ENCODE results near the gene MPZL2. TPM values are rescaled to one million over a fixed set of nuclear protein-coding genes. Genes with fewer than 3 reads are reported as not detected.

Gene MPZL2
- total RNA-seq, 1 donor from 2014 or later = 165 TPM

GRCh38 chr11:118277312-118277711 is 13.2 kb upstream of the MPZL2 start:
- no peaks in the 10 kb centered on the region for H3K27me3 ChIP-seq
- peaks cover 26% of the 10 kb centered on the region for H3K4me1 ChIP-seq
- TF ChIP-seq CTCF (IDR thresholded peaks at IDR 0.05) = no peak
- no peak for TF ChIP-seq POLR2A (IDR thresholded peaks at IDR 0.05)
- TF ChIP-seq POLR2AphosphoS5 (IDR thresholded peaks at IDR 0.05; ENCODE audit: insufficient read depth in 1 of 2, low read depth in 1 of 2) = peak in 1 of 2 donors; percentile 86
- no peak overlapping the region for H3K4me3 ChIP-seq
- no peak for DNase-seq (ENCODE audit: extremely low spot score in 2 of 2)
- no peaks in the 10 kb centered on the region for H3K9me3 ChIP-seq
- H3K36me3 ChIP-seq = no peaks in the 10 kb centered on the region
- H3K27ac ChIP-seq = peak overlapping the region; percentile 53
- intact Hi-C loops (cut with DNase I) = no loop called here

GRCh38 chr11:118276422-118276821 is 12.3 kb upstream of the MPZL2 start:
- no peak for DNase-seq (ENCODE audit: extremely low spot score in 2 of 2)
- peak in 1 of 2 donors; percentile 17 for TF ChIP-seq POLR2AphosphoS5 (IDR thresholded peaks at IDR 0.05; ENCODE audit: insufficient read depth in 1 of 2, low read depth in 1 of 2)
- TF ChIP-seq POLR2A (IDR thresholded peaks at IDR 0.05) = no peak
- H3K4me3 ChIP-seq = no peak overlapping the region
- peaks cover 26% of the 10 kb centered on the region for H3K4me1 ChIP-seq
- intact Hi-C loops (cut with DNase I) = no loop called here
- no peaks in the 10 kb centered on the region for H3K9me3 ChIP-seq
- no peaks in the 10 kb centered on the region for H3K36me3 ChIP-seq
- H3K27me3 ChIP-seq = no peaks in the 10 kb centered on the region
- peak overlapping the region; percentile 53 for H3K27ac ChIP-seq

- H3K4me1 ChIP-seq = peaks cover 26% of the 10 kb centered on the region
Measured at GRCh38 chr11:118275176-118275575, 11.1 kb upstream of the MPZL2 start.

GRCh38 chr11:118274186-118274585 is 10.1 kb upstream of the MPZL2 start:
- no peak overlapping the region for H3K4me3 ChIP-seq
- intact Hi-C loops (cut with DNase I) = no loop called here
- peak overlapping the region; percentile 68 for H3K27ac ChIP-seq
- no peaks in the 10 kb centered on the region for H3K9me3 ChIP-seq
- H3K27me3 ChIP-seq = no peaks in the 10 kb centered on the region
- peak in 1 of 2 donors; percentile 45 for TF ChIP-seq POLR2AphosphoS5 (IDR thresholded peaks at IDR 0.05; ENCODE audit: insufficient read depth in 1 of 2, low read depth in 1 of 2)
- TF ChIP-seq POLR2A (IDR thresholded peaks at IDR 0.05) = no peak
- H3K4me1 ChIP-seq = peaks cover 26% of the 10 kb centered on the region
- no peak for DNase-seq (ENCODE audit: extremely low spot score in 2 of 2)
- H3K36me3 ChIP-seq = no peaks in the 10 kb centered on the region

More at GRCh38 chr11:118275176-118275575, 11.1 kb upstream of the MPZL2 start:
- no peaks in the 10 kb centered on the region for H3K9me3 ChIP-seq
- no peaks in the 10 kb centered on the region for H3K36me3 ChIP-seq
- no peaks in the 10 kb centered on the region for H3K27me3 ChIP-seq
- peak overlapping the region; percentile 68 for H3K27ac ChIP-seq
- no peak for DNase-seq (ENCODE audit: extremely low spot score in 2 of 2)
- intact Hi-C loops (cut with DNase I) = no loop called here
- TF ChIP-seq POLR2AphosphoS5 (IDR thresholded peaks at IDR 0.05; ENCODE audit: insufficient read depth in 1 of 2, low read depth in 1 of 2) = peak in 1 of 2 donors; percentile 92
- no peak for TF ChIP-seq CTCF (IDR thresholded peaks at IDR 0.05)
- H3K4me3 ChIP-seq = no peak overlapping the region

GRCh38 chr11:118272001-118272400 is 7.9 kb upstream of the MPZL2 start:
- TF ChIP-seq POLR2AphosphoS5 (IDR thresholded peaks at IDR 0.05; ENCODE audit: insufficient read depth in 1 of 2, low read depth in 1 of 2) = no peak
- TF ChIP-seq POLR2A (IDR thresholded peaks at IDR 0.05) = no peak
- no peak for TF ChIP-seq CTCF (IDR thresholded peaks at IDR 0.05)
- H3K4me3 ChIP-seq = no peak overlapping the region
- no peak for DNase-seq (ENCODE audit: extremely low spot score in 2 of 2)
- H3K9me3 ChIP-seq = no peaks in the 10 kb centered on the region
- no peak overlapping the region for H3K27ac ChIP-seq
- no peaks in the 10 kb centered on the region for H3K36me3 ChIP-seq
- no peaks in the 10 kb centered on the region for H3K27me3 ChIP-seq
- intact Hi-C loops (cut with DNase I) = no loop called here
- peaks cover 17% of the 10 kb centered on the region for H3K4me1 ChIP-seq

- Histone ChIP-seq H3K27ac (peak overlapping the region; percentile 14), H3K27me3 (no peaks in the 10 kb centered on the region), H3K4me1 (no peaks in the 10 kb centered on the region), H3K9me3 (no peaks in the 10 kb centered on the region), H3K36me3 (no peaks in the 10 kb centered on the region), H3K4me3 (no peak overlapping the region)
- intact Hi-C loops (cut with DNase I) = no loop called here
- no peak for DNase-seq (ENCODE audit: extremely low spot score in 2 of 2)
- TF ChIP-seq CTCF (IDR thresholded peaks at IDR 0.05) (no peak), POLR2A (IDR thresholded peaks at IDR 0.05) (no peak), POLR2AphosphoS5 (IDR thresholded peaks at IDR 0.05; ENCODE audit: insufficient read depth in 1 of 2, low read depth in 1 of 2) (peak in 1 of 2 donors; percentile 32)
Measured at GRCh38 chr11:118267486-118267885, 3.4 kb upstream of the MPZL2 start.
